Suprapubic skin (tissue), 4 donors: ENCODE data around the gene TCEA2.
A peak's percentile ranks its signal among the peaks of the same experiment; 100 is the strongest.

Experiments used
- CTCF ChIP-seq, 2 donors: fragments of 200-600 bp in 1 of 2; fragments of 450-650 bp in 1 of 2; sonication (generic) in 1 of 2; IDR thresholded peaks; one replicate each; pipeline ENCODE4 v1.5.1; 2016 to 2019; ENCODE audit warnings: antibody characterized with exemption in 2 of 2, mild to moderate bottlenecking in 1 of 2, moderate library complexity in 1 of 2
- EP300 ChIP-seq: sonication (generic); formaldehyde crosslinking; IDR thresholded peaks from one replicate; pipeline ENCODE4 v1.6.1; 2017; ENCODE audit warnings: antibody characterized with exemption
- POLR2A ChIP-seq, 2 donors: fragments of 450-650 bp; IDR thresholded peaks; one replicate each; pipeline ENCODE4 v1.6.1; 2017; ENCODE audit warnings: antibody characterized with exemption in 2 of 2, mild to moderate bottlenecking in 2 of 2, moderate library complexity in 2 of 2
- POLR2AphosphoS5 ChIP-seq, 3 donors: sonication (generic); formaldehyde crosslinking; IDR thresholded peaks; one replicate each; pipeline ENCODE4 v1.6.1; 2017; ENCODE audit warnings: antibody characterized with exemption in 3 of 3

GRCh38 chr20:64051561-64052325 lies 11.3 kb upstream of the TCEA2 start:
- TF ChIP-seq CTCF (IDR thresholded peaks at IDR 0.05) = no peak
- no peak for TF ChIP-seq POLR2A (IDR thresholded peaks at IDR 0.05)
- peak in 1 of 3 donors; percentile 37 for TF ChIP-seq POLR2AphosphoS5 (IDR thresholded peaks at IDR 0.05)
- no peak for TF ChIP-seq EP300
